ENCODE data around the gene ARHGAP10. TPM values are rescaled to one million over a fixed set of nuclear protein-coding genes. Genes with fewer than 3 reads are reported as not detected.
"Not testable (repeated sequence)": the region's sequence is repeated elsewhere in the genome, so short reads cannot be mapped to it uniquely, and the experiment has no call there.

ARHGAP10 gene
- total RNA-seq, 1 donor from 2014 or later = 1.7 TPM

DNA sequence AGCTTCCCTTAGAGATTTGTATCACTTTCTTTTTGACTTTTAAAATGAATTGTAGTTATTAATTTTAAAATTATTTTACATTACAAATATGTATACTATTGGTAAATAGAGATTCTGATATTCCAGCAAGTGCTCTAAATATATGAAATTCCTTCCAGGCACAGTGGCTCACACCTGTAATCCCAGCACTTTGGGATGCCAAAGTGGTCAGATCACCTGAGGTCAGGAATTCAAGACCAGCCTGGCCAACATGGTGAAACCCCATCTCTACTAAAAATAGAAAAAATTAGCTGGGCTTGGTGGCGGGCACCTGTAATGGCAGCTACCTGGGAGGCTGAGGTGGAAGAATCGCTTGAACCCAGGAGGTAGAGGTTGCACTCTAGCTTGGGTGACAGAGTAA, 180.2 kb downstream of the ARHGAP10 start:
- not testable (repeated sequence) for DNase-seq

DNA sequence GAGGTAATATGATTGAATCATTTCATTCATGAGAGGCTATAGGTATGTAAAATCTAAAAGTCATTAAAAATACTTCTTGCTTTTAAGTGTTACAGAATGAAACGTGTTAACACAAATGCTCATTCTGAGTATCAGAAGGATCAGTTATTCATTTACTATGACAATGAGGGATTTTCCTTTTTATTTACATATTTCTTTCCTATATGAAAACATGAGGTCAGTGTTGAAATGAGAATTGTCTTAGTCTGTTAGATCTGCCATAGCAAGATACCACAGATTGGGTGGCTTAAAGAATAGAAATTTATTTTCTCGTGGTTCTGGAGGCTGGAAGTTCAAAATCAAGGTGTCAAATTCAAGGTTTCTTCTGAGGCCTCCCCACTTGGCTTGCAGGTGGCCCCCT, 181.2 kb downstream of the ARHGAP10 start:
- DNase-seq = no peak

DNA sequence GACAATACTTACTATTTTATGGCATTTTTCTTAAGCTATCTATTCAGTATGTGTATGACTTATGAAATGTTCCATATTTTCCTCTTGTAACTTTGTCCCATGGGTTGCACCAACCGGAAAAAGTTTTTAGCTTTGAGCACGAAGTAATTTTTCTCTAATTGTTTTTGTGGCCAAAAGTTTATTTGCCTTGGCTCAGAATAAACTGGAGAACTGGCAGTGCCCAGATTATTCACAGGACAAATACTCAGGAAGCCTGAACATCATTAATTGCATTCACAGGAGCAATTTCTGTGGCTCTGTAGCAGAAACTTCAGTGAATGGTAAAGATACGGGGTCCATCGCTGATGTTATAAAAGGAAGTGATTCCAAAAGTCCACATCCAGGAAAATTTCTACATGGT, 184.5 kb downstream of the ARHGAP10 start:
- DNase-seq = no peak

DNA sequence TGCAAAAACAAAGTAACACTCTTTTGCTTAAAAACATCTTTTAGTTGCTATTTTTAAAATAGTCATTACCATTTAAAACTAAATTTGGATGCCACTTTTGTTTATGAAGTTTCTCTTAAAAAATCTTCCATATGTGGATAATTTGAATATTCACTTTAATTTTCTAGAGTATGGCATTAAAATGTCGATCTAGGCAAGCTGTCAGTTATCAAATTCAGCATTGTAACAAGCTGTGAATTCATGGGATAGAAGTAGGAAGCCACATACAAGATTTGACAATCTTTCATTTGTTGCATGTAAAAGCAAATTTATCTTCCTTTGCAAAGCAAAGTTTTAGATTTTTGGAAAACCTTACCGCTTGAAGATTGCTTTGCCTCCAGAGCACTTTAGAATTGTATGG, 191.5 kb downstream of the ARHGAP10 start:
- DNase-seq = no peak

DNA sequence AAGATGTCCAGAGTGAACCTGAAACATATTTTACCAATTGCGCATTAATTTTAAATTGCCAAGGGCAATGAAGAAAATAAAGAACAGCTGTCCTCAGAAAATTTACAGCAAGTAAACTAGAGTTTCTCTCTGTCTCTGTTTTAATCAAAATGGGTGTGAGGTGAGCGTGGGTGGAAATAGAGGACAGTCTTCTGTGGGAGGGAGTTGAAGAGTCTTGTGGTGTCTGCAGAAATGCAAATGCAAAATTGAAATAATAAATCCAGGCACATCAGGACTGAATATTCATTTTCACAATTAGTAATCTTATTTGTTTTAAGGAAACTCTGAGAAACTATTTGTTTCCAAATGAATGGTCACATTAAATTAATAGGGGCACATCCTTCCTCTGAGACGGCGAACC, 192.0 kb downstream of the ARHGAP10 start:
- DNase-seq = no peak

DNA sequence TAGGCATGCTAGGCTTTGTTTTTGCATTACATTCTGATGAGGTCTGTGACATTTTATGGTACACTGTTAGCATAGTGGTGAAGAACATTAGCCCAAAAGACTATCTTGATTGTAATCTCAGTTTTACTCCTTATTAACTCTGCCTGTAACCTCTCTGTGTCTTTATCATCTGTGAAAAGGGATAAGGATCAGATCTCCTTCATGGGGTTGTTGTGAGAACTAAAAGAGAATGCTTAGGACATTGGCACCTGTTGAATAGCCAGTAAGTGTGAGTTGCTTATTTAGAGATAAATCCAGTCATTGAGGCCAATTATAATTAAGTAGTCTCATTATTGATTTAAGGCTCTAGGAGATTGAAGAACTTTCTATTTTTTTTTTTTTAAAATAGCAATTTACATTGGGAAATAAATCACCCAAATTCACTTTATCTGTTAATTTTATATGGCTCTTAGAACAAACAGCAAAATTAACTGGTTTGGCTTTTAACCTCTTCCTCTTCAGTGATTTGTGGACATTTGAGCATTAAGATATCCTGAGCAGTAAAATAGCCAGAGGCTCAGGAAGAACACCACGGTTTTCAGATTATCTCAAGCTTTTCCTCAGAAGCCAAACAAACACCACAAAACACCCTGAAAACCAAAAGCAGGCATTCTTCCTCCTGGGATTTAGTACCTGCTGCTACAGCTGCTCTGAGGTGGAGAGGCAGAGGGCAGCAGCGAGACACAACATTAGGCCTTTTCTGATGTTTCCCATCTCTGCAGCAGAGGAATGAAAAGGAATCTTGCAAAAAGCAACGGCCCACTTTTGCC, 192.9 kb downstream of the ARHGAP10 start:
- DNase-seq = no peak

DNA sequence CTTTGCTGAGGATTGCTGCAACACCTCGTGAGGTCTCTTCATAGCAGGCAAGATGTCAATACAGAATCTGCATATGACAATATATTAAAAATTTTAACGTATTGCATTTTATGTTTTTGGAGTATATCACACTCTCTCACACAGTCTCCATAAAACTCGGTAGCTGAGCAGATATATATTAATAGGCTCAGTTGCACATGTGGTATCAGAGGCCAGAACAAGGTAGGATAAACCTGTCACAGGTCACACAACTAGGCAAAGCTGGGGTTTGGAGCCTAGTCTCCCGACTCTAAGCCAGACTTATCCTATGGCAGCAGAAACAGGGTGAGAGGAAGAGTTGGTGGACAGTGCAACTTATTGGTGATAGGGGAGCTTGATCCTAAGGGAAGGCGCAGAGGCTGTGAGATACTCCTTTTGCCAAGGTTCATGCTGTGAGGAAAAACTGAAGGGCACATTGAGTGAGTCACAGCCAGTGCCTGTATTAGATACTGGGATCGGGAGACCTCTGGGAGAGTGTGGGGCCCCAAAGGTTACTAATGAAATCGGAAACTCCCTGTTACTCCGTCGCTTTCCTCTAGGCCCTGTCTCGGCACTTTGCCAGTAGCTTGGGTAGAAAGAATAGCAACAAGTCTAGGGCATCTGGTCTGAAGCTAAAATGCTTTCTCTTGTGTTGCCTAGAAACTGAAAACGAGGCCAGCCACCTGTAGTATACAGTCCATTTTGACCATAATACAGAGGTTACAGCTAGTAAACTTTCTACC, 195.7 kb downstream of the ARHGAP10 start:
- DNase-seq = no peak

DNA sequence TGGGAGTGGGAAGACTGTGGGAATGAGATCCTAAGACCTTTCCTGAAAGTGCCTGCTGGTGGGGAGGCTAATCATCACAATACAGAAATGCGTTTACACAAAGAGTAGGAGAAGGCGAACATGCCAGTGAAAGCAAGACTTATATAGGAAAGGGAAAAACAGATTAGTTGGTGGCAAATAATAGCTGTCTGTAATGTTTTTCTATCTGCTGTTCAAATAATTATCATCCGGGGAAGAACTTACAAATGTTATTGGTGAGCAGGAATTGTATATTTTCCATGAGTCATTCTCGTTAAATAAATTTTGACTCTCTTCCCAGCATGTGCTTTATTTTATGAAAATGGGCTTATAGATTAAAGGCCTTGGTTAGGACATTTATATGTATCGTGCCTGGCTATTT, 196.5 kb downstream of the ARHGAP10 start:
- DNase-seq = no peak

DNA sequence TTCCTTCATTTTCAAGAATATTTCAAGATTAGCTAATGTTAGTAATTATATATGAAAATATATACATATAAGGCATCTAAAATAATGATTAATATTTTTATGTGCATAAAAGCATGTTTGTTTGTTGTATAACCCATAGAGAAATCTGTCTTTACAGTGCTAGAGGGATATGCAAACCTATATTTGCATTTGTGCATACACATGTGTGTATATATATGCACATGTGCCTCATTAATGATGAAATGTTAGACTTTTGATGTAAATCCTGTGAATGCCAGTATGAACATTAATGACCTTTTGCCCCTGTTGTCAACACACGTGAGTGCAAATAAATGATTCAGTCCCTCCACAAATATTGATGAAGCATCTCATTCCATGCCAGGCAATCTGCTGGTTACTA, 197.9 kb downstream of the ARHGAP10 start:
- DNase-seq = no peak

DNA sequence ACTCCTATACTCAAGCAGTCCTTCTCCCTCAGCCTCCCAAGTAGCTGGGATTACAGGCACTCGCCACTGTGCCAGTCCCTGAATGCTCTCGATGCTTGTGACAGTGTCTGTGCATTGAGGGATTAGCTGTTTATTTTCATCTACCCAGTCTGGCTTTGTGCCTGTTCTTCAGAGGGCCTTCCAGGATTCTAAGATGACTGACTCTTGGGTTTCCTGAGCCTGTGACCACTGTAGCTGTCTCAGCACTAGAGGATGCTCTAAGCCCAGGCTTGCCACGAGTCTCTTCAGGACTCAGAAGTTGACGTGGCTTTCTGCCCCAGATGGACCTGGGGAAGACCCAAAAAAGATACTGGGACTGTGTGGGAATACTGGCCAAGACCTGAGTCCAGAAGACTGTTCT, 201.4 kb downstream of the ARHGAP10 start:
- DNase-seq = no peak

DNA sequence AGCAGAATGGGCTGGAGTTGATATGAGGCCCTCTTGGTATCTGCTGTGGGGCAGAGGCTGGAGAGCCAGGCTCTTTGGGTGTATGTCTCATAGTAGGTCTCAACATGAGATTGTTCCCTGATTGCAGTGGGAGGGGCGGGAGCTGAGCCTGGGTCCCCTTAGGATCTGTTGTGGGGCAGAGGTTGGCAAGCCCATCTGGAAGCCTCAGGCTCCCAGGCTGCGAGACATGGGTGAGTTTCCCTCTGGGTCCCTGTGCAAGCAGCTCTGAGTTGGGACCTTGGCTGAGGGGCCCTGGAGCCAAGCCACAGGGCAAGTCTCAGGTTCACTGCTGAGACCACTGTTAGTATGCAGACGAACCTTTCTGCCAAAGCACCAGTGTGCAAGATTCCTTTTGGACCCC, 201.9 kb downstream of the ARHGAP10 start:
- no peak for DNase-seq

DNA sequence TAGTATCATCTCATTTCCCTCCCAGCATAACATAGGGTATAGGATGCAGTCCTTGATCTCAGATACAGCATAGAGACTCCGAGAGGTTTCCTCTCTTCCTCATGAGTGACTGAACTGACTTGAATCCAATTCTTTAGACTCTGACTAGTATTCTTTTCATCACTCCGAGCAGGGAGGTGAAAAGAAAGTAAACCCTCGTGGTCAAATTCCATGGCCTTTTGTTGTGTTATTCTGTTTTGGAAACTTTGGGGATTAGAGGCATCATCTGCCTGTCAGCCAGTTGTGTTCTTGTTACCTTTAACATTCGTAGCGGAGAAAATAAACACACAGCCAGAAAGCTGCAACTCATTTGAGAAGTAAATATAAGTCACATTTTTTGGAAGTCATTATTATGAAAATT, 206.6 kb downstream of the ARHGAP10 start:
- no peak for DNase-seq

DNA sequence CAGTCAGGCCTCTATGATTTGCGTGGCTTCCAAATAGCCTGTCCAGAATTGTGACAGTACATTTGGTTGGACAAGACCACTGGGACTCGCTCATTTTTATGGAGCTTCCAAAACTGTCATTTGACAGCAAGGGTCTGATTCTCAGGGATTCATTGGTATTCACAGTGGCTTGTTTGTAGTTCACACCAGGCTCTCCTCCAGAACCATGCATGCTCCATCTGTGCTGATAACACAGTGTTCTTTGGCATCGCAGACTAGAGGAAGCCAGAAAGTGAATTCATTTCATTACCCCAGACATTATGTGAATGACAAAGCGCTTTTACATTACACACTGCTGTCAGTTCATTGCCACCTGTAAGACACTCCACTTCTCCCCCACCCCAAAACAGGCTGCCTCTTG, 208.3 kb downstream of the ARHGAP10 start:
- DNase-seq = peak; percentile 49

DNA sequence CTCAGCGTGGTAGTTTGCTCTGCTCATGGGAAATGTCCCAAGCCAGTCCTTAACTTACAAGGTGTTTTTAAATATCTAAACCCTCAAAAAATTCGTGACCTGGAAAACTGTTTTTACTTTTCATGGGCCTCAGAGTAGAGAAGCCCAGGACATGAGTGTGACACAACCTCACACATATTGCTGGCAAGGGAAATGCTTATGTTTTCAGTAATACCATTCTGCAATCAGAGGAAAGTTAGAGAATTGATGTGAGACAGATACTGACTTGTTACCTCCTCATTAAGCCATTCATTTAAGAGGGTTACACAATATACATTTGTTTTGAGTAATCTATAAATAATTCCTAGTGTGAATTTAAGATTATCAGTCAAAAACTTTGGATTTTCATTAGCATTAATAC, 209.5 kb downstream of the ARHGAP10 start:
- no peak for DNase-seq

DNA sequence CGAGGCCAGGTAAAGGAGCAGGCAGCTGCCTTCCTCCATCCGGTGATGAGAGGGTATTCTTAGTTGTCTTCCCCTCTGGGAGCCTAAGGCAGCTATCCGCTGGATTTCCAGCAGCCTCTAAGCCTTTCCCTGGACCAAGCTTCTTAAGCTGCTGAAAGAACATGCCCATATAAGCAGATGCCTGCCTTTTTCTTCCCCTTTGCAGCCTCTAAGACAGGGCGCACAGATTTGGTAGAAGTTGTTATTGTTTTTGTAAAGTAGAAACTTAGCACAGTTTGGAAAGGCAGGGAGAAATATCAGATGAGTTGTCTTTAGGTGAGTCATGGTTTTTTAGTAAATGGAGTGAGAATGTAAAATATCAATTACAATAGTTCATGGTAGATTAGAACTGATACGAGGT, 210.8 kb downstream of the ARHGAP10 start:
- DNase-seq = no peak

DNA sequence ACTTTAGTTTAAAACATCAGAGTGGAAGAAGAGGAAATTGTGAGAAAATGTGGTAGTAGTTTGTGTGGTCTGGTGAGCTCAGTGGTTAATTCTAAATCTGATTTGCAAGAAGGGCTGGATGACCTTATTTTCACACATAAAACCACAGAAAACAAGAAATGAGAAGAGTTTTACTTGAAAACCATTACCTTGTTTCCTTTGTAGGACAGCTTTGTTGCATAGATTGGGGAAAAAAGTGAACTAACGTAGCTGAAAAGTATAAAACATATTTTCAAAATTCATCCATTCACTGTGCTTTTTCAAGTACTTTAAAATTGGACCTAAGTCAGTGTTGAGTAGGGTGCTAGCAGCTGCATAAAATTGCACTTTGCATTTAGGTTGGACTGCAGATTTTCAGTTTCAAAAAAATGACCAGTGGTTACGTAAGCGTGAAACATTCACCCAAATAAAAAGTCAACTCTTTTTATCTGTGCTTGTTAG, 211.3 kb downstream of the ARHGAP10 start:
- no peak for DNase-seq

DNA sequence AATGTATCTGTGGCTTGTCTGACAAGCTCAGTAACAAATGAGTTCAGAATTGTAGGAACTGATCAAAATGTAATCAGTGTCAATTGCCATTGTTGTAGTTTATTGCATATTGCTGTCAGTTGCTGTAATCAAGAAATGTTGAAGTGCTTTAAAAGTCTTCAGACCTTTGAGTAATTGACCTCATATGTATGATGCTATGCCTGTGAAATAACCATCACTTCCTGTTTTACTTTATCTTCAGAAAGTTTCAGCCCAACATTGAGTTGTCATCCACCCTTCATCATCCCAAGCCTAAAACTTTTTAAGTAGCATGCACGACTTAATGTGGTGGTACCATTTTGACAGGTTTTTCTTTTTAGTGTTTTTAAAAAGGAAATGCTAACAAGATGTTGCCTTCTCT, 212.4 kb downstream of the ARHGAP10 start:
- no peak for DNase-seq

DNA sequence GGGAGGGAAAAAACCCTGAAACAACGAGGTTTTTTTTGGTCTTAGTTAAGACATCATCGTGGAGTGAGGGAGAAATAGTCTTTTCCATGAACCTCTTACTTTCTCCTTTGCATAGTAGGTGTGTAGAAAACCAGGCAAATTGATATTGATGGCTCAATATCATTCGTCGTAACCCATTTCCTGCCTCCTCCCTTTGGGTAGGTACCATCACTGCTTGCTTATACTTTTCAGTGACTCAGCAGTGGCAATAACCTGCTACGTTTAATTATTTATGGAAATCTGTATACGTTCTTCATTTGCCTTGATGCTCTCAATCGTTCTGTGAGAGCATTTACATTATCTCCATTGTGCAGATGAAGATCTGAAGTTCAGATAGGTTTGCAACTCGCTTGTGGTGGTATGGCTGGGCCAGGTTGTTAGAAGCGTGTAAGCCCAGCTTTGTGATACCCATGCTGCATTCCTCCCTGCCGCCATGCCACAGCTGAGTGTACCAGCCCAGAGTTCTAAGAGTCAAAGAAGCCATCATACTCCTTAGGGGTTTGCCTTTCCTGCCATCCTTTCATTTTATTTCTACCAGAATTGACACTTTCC, 212.9 kb downstream of the ARHGAP10 start:
- DNase-seq = no peak

DNA sequence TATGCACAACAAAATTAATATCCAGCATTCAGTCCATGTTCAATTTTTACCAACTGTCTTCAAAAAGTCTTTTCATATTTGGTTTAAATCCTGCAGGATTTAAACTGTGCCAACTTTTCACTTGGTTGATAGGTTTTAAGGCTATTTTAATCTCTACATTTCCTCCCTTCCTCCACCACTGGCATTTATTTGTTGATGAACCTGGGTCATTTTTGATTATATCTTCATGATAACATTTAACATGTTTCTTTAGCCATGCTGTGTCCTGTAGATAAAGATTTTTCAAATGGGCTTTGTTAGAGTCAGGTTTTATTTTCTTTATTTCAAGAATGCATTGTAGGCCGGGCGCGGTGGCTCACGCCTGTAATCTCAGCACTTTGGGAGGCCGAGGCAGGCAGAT, 216.4 kb downstream of the ARHGAP10 start:
- no peak for DNase-seq

DNA sequence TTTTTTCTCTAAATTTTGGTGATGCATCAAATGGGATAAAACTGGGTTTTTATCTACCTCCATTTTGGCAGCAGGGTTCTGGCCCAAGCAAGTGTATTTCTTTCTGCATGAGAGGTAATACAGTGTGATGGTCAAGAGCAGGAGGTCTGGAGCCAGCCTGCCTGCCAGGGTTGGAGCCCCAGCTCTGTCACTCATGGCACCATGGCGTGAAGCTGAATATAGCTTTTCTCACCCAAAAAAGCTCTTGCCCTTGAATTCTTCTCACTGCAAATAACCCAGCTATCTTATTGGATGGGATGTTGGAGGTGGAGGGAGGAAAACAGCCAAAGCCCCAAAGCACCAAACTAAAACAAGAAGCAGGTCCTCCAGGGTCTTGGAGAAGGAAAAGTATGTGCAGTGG, 218.4 kb downstream of the ARHGAP10 start:
- no peak for DNase-seq

DNA sequence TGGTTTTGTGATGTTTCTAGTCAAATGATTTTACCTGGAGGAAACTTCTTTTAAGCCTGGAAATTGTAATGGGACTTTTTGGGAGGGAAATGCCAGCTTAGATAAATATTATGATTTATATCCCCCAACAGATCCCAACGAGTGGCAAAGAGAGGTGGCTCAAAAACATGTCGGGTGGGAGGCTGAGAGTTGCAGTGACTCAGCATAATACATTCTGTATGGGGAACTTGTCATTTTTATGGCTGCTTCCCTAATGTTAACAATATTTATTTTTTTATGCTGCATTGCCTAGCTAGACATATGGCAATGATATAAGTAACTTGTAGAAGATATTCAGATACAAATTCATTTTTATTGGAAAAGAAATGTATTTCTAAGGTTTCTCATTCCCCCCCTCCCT, 219.0 kb downstream of the ARHGAP10 start:
- no peak for DNase-seq

DNA sequence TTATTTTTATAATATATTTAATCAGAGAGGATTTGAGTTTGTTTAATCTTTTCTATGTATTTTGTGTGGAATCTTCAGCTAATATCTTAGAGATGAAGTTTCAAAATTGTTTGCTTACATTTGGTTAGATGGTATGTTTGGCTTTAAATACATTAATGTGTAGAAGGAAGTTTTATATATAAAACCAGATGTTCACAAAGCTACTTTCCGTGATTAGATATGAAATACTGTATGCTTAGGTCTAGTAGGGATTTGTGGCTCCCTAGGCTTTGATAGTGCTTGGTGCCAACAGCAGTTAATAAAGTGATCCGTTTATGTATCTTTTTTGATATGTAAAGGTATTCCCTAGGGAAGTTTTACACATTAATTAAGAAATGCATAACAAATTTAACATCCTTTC, 223.0 kb downstream of the ARHGAP10 start:
- DNase-seq = no peak

DNA sequence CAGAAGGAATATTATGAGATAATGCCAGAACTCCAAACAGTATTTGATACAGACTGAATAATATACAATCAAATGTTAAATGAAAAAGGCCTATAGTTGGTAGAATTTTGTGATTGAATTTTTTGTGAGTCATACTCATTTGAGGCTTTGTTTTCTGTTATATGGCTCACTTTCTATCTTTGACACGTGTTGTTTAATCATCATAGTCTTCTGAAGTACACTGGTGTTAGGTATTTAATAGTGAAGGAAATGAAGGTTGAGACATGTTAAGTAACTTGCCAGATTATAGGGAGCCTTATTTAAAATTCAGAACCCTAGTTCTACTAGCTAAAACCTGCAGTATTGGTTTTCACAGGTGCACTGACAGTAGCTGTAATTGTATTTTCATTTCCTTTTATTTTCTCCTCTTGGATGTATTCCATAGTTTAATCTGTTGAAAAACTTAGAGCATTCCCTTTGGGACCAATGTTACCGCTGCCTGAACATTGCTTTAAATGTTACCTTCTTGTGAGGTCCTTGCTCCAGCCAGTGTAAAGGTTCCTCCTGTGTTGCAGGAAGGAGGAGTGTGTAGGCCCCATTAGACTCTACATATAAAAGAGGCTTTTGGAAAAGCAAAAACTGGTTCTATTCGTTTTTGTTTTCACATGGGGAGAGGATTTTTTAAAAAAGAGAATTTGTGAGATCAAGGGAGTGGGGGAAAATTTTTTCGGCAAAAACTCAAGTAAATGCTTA, 224.1 kb downstream of the ARHGAP10 start:
- no peak for DNase-seq

All from occipital lobe (tissue), 2 donors.